H1 (cell line): Measurements from ENCODE around the gene ATP8B2. TPM values are rescaled to one million over a fixed set of nuclear protein-coding genes. Genes with fewer than 3 reads are reported as not detected.

Experiments used
- CTCF ChIA-PET: fragments of 300-600 bp; sonication (Branson Sonifier 250); formaldehyde crosslinking; loops from one replicate; lab custom pipeline; 2021; ENCODE audit not compliant: partially characterized antibody; lab: Charles Lee
- POLR2A ChIA-PET: fragments of 300-600 bp; sonication (Branson Sonifier 250); formaldehyde crosslinking; loops from one replicate; lab custom pipeline; 2021; ENCODE audit warnings: inconsistent platforms; ENCODE audit not compliant: partially characterized antibody; lab: Charles Lee
- DNase-seq, 2 experiments: peaks; one replicate each; pipeline versions ENCODE4 v3.0.0 to v3.0.0-alpha.2; 2010 to 2022; ENCODE audit warnings: low spot score in 2 of 2, low read depth in 1 of 2, mixed read lengths in 1 of 2
- FAIRE-seq: peaks from 2 replicates; lab custom pipeline; 2011; peaks lifted over from hg19 to GRCh38; lab: Jason Lieb, UNC
- H2AFZ ChIP-seq: 2 replicates; pipeline ENCODE4 v1.8.1; 2012; ENCODE audit warnings: low read length, inconsistent platforms
- H2AK5ac ChIP-seq: 2 replicates; pipeline ENCODE4 v1.6.1; 2013; ENCODE audit warnings: low read depth, low read length
- H2BK120ac ChIP-seq: replicated peaks from 2 replicates; pipeline ENCODE3; 2013; ENCODE audit warnings: low read depth, low read length, inconsistent platforms
- H2BK12ac ChIP-seq: 2 replicates; pipeline ENCODE4 v1.6.1; 2013; ENCODE audit warnings: low read depth, low read length
- H2BK15ac ChIP-seq: 2 replicates; pipeline ENCODE4 v1.6.1; 2013; ENCODE audit warnings: low read length
- H2BK20ac ChIP-seq: 2 replicates; pipeline ENCODE4 v1.6.1; 2013; ENCODE audit warnings: low read length
- H2BK5ac ChIP-seq: 2 replicates; pipeline ENCODE4 v1.6.1; 2013; ENCODE audit warnings: low read depth, low read length
- H3K14ac ChIP-seq: 2 replicates; pipeline ENCODE4 v1.6.1; 2013; ENCODE audit warnings: inconsistent platforms; ENCODE audit not compliant: insufficient read length
- H3K18ac ChIP-seq: 2 replicates; pipeline ENCODE4 v1.6.1; 2013; ENCODE audit warnings: low read length; ENCODE audit errors: extremely low read depth
- H3K23ac ChIP-seq: 2 replicates; pipeline ENCODE4 v1.6.1; 2013; ENCODE audit warnings: inconsistent platforms; ENCODE audit not compliant: insufficient read length
- H3K23me2 ChIP-seq: 2 replicates; pipeline ENCODE4 v1.6.1; 2013; ENCODE audit warnings: low read depth, low read length
- H3K27ac ChIP-seq: 2 replicates; pipeline ENCODE4 v1.6.1; 2011; ENCODE audit warnings: low read depth, low read length, inconsistent platforms
- H3K27me3 ChIP-seq, 4 experiments: replicated peaks in 1 of 4; 1 replicate in 1 of 4; 2 replicates in 3 of 4; pipeline versions ENCODE4 v1.6.1 to v1.8.1; 2011 to 2013; ENCODE audit warnings: low read length in 3 of 4, mild to moderate bottlenecking in 3 of 4, inconsistent platforms in 2 of 4, mixed read lengths in 2 of 4, moderate library complexity in 1 of 4; ENCODE audit not compliant: control insufficient read depth in 3 of 4, insufficient read depth in 3 of 4; ENCODE audit errors: extremely low read depth in 1 of 4
- H3K36me3 ChIP-seq, 4 experiments: 2 replicates each; pipeline versions ENCODE4 v1.6.1 to v1.8.1; 2011 to 2013; ENCODE audit warnings: mild to moderate bottlenecking in 4 of 4, low read length in 3 of 4, moderate library complexity in 2 of 4, control low read depth in 1 of 4, inconsistent platforms in 1 of 4; ENCODE audit not compliant: insufficient read depth in 4 of 4, control insufficient read depth in 2 of 4
- H3K4ac ChIP-seq: replicated peaks from 2 replicates; pipeline ENCODE3; 2013; ENCODE audit warnings: low read length, low read depth, mixed read lengths, inconsistent platforms; ENCODE audit not compliant: insufficient read length
- H3K4me1 ChIP-seq, 4 experiments: replicated peaks in 1 of 4; 1 replicate in 1 of 4; 2 replicates in 3 of 4; pipeline versions ENCODE4 v1.6.1 to v1.8.1; 2011 to 2013; ENCODE audit warnings: low read length in 3 of 4, inconsistent platforms in 2 of 4, mixed read lengths in 1 of 4; ENCODE audit not compliant: insufficient read depth in 4 of 4, control insufficient read depth in 3 of 4
- H3K4me2 ChIP-seq, 2 experiments: 2 replicates each; pipeline versions ENCODE4 v1.6.1 to v1.8.1; 2011 to 2013; ENCODE audit warnings: low read depth in 2 of 2, low read length in 2 of 2, control low read depth in 1 of 2, inconsistent platforms in 1 of 2, mild to moderate bottlenecking in 1 of 2; ENCODE audit not compliant: insufficient read depth in 1 of 2
- H3K4me3 ChIP-seq, 4 experiments: fragments of 200-600, 300-600 bp in 1 of 4; sonication (generic), shearing (Covaris generic), sonication (Bioruptor Twin) in 1 of 4; 2 replicates each; pipeline versions ENCODE4 v1.5.1 to v1.8.1; 2011 to 2016; ENCODE audit warnings: low read length in 4 of 4, low read depth in 3 of 4, control low read depth in 2 of 4, inconsistent platforms in 2 of 4, mild to moderate bottlenecking in 2 of 4, mixed read lengths in 1 of 4, moderate library complexity in 1 of 4; ENCODE audit not compliant: insufficient read depth in 2 of 4; ENCODE audit errors: extremely low read depth in 1 of 4
- H3K56ac ChIP-seq: replicated peaks from 2 replicates; pipeline ENCODE3; 2013; ENCODE audit warnings: low read depth, mild to moderate bottlenecking, mixed read lengths, low read length, inconsistent platforms; ENCODE audit not compliant: insufficient read length
- H3K79me1 ChIP-seq: 2 replicates; pipeline ENCODE4 v1.6.1; 2013; ENCODE audit warnings: low read depth, low read length, control low read depth
- H3K79me2 ChIP-seq, 2 experiments: 2 replicates each; pipeline versions ENCODE4 v1.6.1 to v1.8.1; 2012 to 2013; ENCODE audit warnings: low read length in 2 of 2, mild to moderate bottlenecking in 2 of 2, inconsistent platforms in 1 of 2; ENCODE audit not compliant: insufficient read depth in 2 of 2, control insufficient read depth in 1 of 2
- H3K9ac ChIP-seq, 4 experiments: replicated peaks in 1 of 4; 1 replicate in 1 of 4; 2 replicates in 3 of 4; pipeline versions ENCODE4 v1.6.1 to v1.8.1; 2011 to 2013; ENCODE audit warnings: low read depth in 3 of 4, low read length in 3 of 4, control low read depth in 2 of 4, mild to moderate bottlenecking in 2 of 4, moderate library complexity in 2 of 4, inconsistent platforms in 1 of 4; ENCODE audit errors: extremely low read depth in 1 of 4
- H3K9me3 ChIP-seq, 2 experiments: 2 replicates each; pipeline versions ENCODE4 v1.6.1 to v1.8.1; 2012 to 2013; ENCODE audit warnings: mild to moderate bottlenecking in 2 of 2, moderate library complexity in 2 of 2, control low read depth in 1 of 2, inconsistent platforms in 1 of 2, low read depth in 1 of 2, low read length in 1 of 2, mixed read lengths in 1 of 2; ENCODE audit not compliant: insufficient read depth in 2 of 2
- H4K20me1 ChIP-seq, 2 experiments: replicated peaks in 1 of 2; 2 replicates each; pipeline versions ENCODE3 to v1.8.1; 2011 to 2013; ENCODE audit warnings: inconsistent platforms in 2 of 2, low read length in 2 of 2, mild to moderate bottlenecking in 1 of 2; ENCODE audit not compliant: insufficient read depth in 2 of 2, control insufficient read depth in 1 of 2
- H4K5ac ChIP-seq: 2 replicates; pipeline ENCODE4 v1.6.1; 2013; ENCODE audit warnings: low read length, low read depth, mixed read lengths, inconsistent platforms; ENCODE audit not compliant: insufficient read length
- H4K8ac ChIP-seq: 2 replicates; pipeline ENCODE4 v1.8.0; 2013; ENCODE audit warnings: mild to moderate bottlenecking, moderate library complexity, low read length, inconsistent platforms; ENCODE audit not compliant: insufficient read depth; ENCODE audit errors: extremely low read depth
- H4K91ac ChIP-seq: replicated peaks from 2 replicates; pipeline ENCODE3; 2013; ENCODE audit warnings: low read length, mixed read lengths, inconsistent platforms; ENCODE audit not compliant: insufficient read length
- CBX8 ChIP-seq: fragments of 300-800, 300-1000 bp; sonication (generic); IDR thresholded peaks from 2 replicates; pipeline ENCODE4 v1.7.1; 2016; ENCODE audit warnings: low read depth, low read length, borderline replicate concordance
- EP300 ChIP-seq, 2 experiments: IDR thresholded peaks; 1 replicate in 1 of 2; 2 replicates in 1 of 2; pipeline ENCODE4 v1.6.1; 2011 to 2012; ENCODE audit warnings: low read depth in 2 of 2, low read length in 2 of 2, mild to moderate bottlenecking in 2 of 2, borderline replicate concordance in 1 of 2, inconsistent platforms in 1 of 2, moderate library complexity in 1 of 2
- JUN ChIP-seq: IDR thresholded peaks from 2 replicates; pipeline ENCODE4 v1.6.1; 2011; ENCODE audit warnings: low read depth, mild to moderate bottlenecking, improper control_type of control experiment, low read length
- RNF2 ChIP-seq: fragments of 200-900, 300-1000 bp; sonication (generic); IDR thresholded peaks from 2 replicates; pipeline ENCODE4 v1.7.1; 2016; ENCODE audit warnings: borderline replicate concordance, low read depth, mild to moderate bottlenecking, antibody characterized with exemption, low read length; ENCODE audit not compliant: poor library complexity, severe bottlenecking; ENCODE audit errors: missing control alignments
- SP1 ChIP-seq: IDR thresholded peaks from 2 replicates; pipeline ENCODE4 v1.6.1; 2011; ENCODE audit warnings: low read depth, low read length
- YY1 ChIP-seq: IDR thresholded peaks from 2 replicates; pipeline ENCODE4 v1.6.1; 2011; ENCODE audit warnings: low read depth, mild to moderate bottlenecking, low read length
- WGBS, 2 experiments: shearing (Covaris generic) in 1 of 2; methylation state at CpG; one replicate each; pipeline versions ENCODE4 v1.1.6 to v1.1.7; 2013 to 2015; ENCODE audit warnings: low lambda C conversion rate in 2 of 2, mixed read lengths in 2 of 2, inconsistent platforms in 1 of 2, low coverage in 1 of 2, missing lambda C conversion rate in 1 of 2; ENCODE audit not compliant: insufficient replicate concordance in 2 of 2, insufficient coverage in 1 of 2, insufficient read length in 1 of 2; ENCODE audit errors: extremely low coverage in 1 of 2, missing lambda C conversion rate in 1 of 2; 5-methylcytosine and 5-hydroxymethylcytosine counted together
- polyA plus RNA-seq, 7 experiments: library from polyadenylated mRNA; depleted of rRNA in 3 of 7; stranded (reverse) in 5 of 7; unstranded in 2 of 7; fragments of >200 nt in 5 of 7; fragments of 200-250 nt in 2 of 7; gene quantifications; 1 replicate in 5 of 7; 2 replicates in 1 of 7; 4 replicates in 1 of 7; pipeline versions ENCODE4 v1.2.1 to v1.2.3, GENCODE V29; 2011 to 2013; ENCODE audit warnings: missing spikeins in 2 of 7, mixed read lengths in 2 of 7
- total RNA-seq: library from RNA; stranded (reverse); fragmentation: NEBNext Ultra II Directional; extraction: Animal tissue kit (Norgen Biotek cat#: 25700); gene quantifications from 2 replicates; pipeline ENCODE4 v1.2.1, GENCODE V29; 2021

Gene ATP8B2
- total and polyA plus RNA-seq, 2 of the 8 experiments (the other 6 are each of a cell fraction or from before 2014, with no cell fraction given): 61.4 to 70.1 TPM

- H3K23ac ChIP-seq: no peak overlapping the region
- no peak overlapping the region for H3K4me2 ChIP-seq
- H3K27me3 ChIP-seq: peaks cover 0 to 4% (median 0%) of the 10 kb centered on the region in 4 experiments; a peak in 2 of 7 replicates
- no peak overlapping the region for H2BK20ac ChIP-seq
- CTCF ChIA-PET: interaction anchor here (1.0 to 27.5 kb wide), 7 partner anchors 20 to 137 kb away, joined by 3 to 507 read pairs (median 4); partner anchors contain the start of genes AQP10 and ATP8B2
- H2BK120ac ChIP-seq: no peak overlapping the region
- no peak overlapping the region for H4K91ac ChIP-seq
- POLR2A ChIA-PET: no interaction called here
- peaks cover 22 to 50% (median 37%) of the 10 kb centered on the region in 4 experiments for H3K36me3 ChIP-seq
- H3K18ac ChIP-seq: no peak overlapping the region
- no peak overlapping the region for H4K8ac ChIP-seq
- no peak overlapping the region for H3K56ac ChIP-seq
- H3K79me2 ChIP-seq: no peaks in the 10 kb centered on the region
- H2AFZ ChIP-seq: no peak overlapping the region
- H3K4ac ChIP-seq: no peak overlapping the region
- no peak overlapping the region for H3K14ac ChIP-seq
- FAIRE-seq: no peak
- no peak overlapping the region for H2BK12ac ChIP-seq
- H3K9me3 ChIP-seq: no peaks in the 10 kb centered on the region
- no peak overlapping the region for H2BK5ac ChIP-seq
- peaks cover 0 to 11% of the 10 kb centered on the region in 2 experiments for H4K20me1 ChIP-seq
- H3K27ac ChIP-seq: no peak overlapping the region
- peaks cover 0 to 9% (median 4%) of the 10 kb centered on the region in 4 experiments; a peak in 4 of 7 replicates for H3K4me1 ChIP-seq
- TF ChIP-seq JUN (no peak), CBX8 (no peak), RNF2 (no peak), EP300 (IDR thresholded peaks at IDR 0.05; ENCODE audit: borderline replicate concordance in 1 of 2, low read depth in 2 of 2, low read length in 2 of 2) (no peak), YY1 (no peak), SP1 (no peak)
- no peak overlapping the region for H4K5ac ChIP-seq
- no peak for DNase-seq
- WGBS, 2 experiments: 90% methylated on average over 3 of the region's 3 CpGs; no CpG with 5 or more reads in 1 of the 2 experiments
- no peak overlapping the region for H2AK5ac ChIP-seq
- H2BK15ac ChIP-seq: no peak overlapping the region
- no peak overlapping the region for H3K4me3 ChIP-seq
- no peak overlapping the region for H3K9ac ChIP-seq
- peaks cover 9% of the 10 kb centered on the region; the same call in 1 of the 2 replicates for H3K23me2 ChIP-seq
- H3K79me1 ChIP-seq: no peaks in the 10 kb centered on the region; the same call in 1 of the 2 replicates
Observed at GRCh38 chr1:154347961-154348360, 22.6 kb downstream of the ATP8B2 start.
